Large intestine (tissue), 3 donors: ENCODE results near the gene SYNE3. TPM values are rescaled to one million over a fixed set of nuclear protein-coding genes. Genes with fewer than 3 reads are reported as not detected.

ENCODE experiments used
- DNase-seq, 2 donors: peaks; one replicate each; pipeline versions ENCODE4 v3.0.0 to v3.0.0-alpha.2; 2013
- H3K27ac ChIP-seq: one replicate; pipeline ENCODE4 v1.5.1; 2013; ENCODE audit warnings: low read length
- H3K27me3 ChIP-seq: 2 replicates; pipeline ENCODE4 v1.6.1; 2013; ENCODE audit warnings: low read length; ENCODE audit not compliant: control insufficient read depth, insufficient read depth
- H3K36me3 ChIP-seq: 2 replicates; pipeline ENCODE4 v1.6.1; 2013; ENCODE audit warnings: low read length; ENCODE audit not compliant: control insufficient read depth, insufficient read depth
- H3K4me1 ChIP-seq: one replicate; pipeline ENCODE4 v1.6.1; 2013; ENCODE audit warnings: low read length; ENCODE audit not compliant: control insufficient read depth, insufficient read depth
- H3K4me3 ChIP-seq: one replicate; pipeline ENCODE4 v1.5.1; 2013; ENCODE audit warnings: low read length
- H3K9me3 ChIP-seq: one replicate; pipeline ENCODE4 v1.6.1; 2013; ENCODE audit warnings: mild to moderate bottlenecking, low read depth, low read length, moderate library complexity; ENCODE audit not compliant: control insufficient read depth
- WGBS: methylation state at CpG from one replicate; pipeline ENCODE4 v1.1.5; 2013; ENCODE audit warnings: low lambda C conversion rate; ENCODE audit not compliant: insufficient coverage; 5-methylcytosine and 5-hydroxymethylcytosine counted together
- polyA plus RNA-seq: library from polyadenylated mRNA; unstranded; fragments of 120-200 nt; gene quantifications from one replicate; pipeline ENCODE4 v1.2.1, GENCODE V29; 2013

SYNE3 gene
- polyA plus RNA-seq, 1 donor = 1.2 TPM

- WGBS = no CpG with 5 or more reads among the region's 6 CpGs
- H3K4me1 ChIP-seq = peaks cover 20% of the 10 kb centered on the region
- DNase-seq = no peak
- H3K9me3 ChIP-seq = no peaks in the 10 kb centered on the region
- no peaks in the 10 kb centered on the region for H3K27me3 ChIP-seq
- H3K36me3 ChIP-seq = no peaks in the 10 kb centered on the region
- H3K27ac ChIP-seq = no peak overlapping the region
- no peak overlapping the region for H3K4me3 ChIP-seq
These were observed 27.9 kb downstream of the SYNE3 start for GRCh38 chr14:95488376-95489213.

GRCh38 chr14:95487669-95488084 lies 28.8 kb downstream of the SYNE3 start:
- WGBS = no CpG with 5 or more reads among the region's 3 CpGs
- Histone ChIP-seq H3K36me3 (no peaks in the 10 kb centered on the region), H3K27ac (no peak overlapping the region), H3K4me1 (peaks cover 24% of the 10 kb centered on the region), H3K4me3 (no peak overlapping the region), H3K9me3 (no peaks in the 10 kb centered on the region), H3K27me3 (no peaks in the 10 kb centered on the region)
- no peak for DNase-seq

- no peaks in the 10 kb centered on the region for H3K9me3 ChIP-seq
- no peak overlapping the region for H3K27ac ChIP-seq
- H3K27me3 ChIP-seq = no peaks in the 10 kb centered on the region
- no peak for DNase-seq
- H3K4me3 ChIP-seq = no peak overlapping the region
- no CpG with 5 or more reads among the region's 15 CpGs for WGBS
- H3K36me3 ChIP-seq = no peaks in the 10 kb centered on the region
- peaks cover 24% of the 10 kb centered on the region for H3K4me1 ChIP-seq
These were observed 29.4 kb downstream of the SYNE3 start for GRCh38 chr14:95486875-95487668.

GRCh38 chr14:95485222-95485819 lies 31.1 kb downstream of the SYNE3 start:
- Histone ChIP-seq H3K36me3 (no peaks in the 10 kb centered on the region), H3K4me3 (no peak overlapping the region), H3K27ac (no peak overlapping the region), H3K27me3 (no peaks in the 10 kb centered on the region), H3K9me3 (no peaks in the 10 kb centered on the region), H3K4me1 (peaks cover 20% of the 10 kb centered on the region)
- WGBS = 71% methylated on average over 2 of the region's 7 CpGs
- no peak for DNase-seq

GRCh38 chr14:95484296-95484695 lies 32.2 kb downstream of the SYNE3 start:
- Histone ChIP-seq H3K4me1 (peaks cover 18% of the 10 kb centered on the region), H3K27ac (no peak overlapping the region), H3K27me3 (no peaks in the 10 kb centered on the region), H3K36me3 (no peaks in the 10 kb centered on the region), H3K9me3 (no peaks in the 10 kb centered on the region), H3K4me3 (no peak overlapping the region)
- 100% methylated on average over 1 of the region's 5 CpGs for WGBS
- no peak for DNase-seq

GRCh38 chr14:95483309-95484165 lies 32.9 kb downstream of the SYNE3 start:
- Histone ChIP-seq H3K27me3 (no peaks in the 10 kb centered on the region), H3K27ac (no peak overlapping the region), H3K4me1 (peaks cover 18% of the 10 kb centered on the region), H3K36me3 (no peaks in the 10 kb centered on the region), H3K9me3 (no peaks in the 10 kb centered on the region), H3K4me3 (no peak overlapping the region)
- no CpG with 5 or more reads among the region's 14 CpGs for WGBS
- DNase-seq = peak; percentile 64 to 73

GRCh38 chr14:95482627-95483308 lies 33.7 kb downstream of the SYNE3 start:
- Histone ChIP-seq H3K4me3 (no peak overlapping the region), H3K4me1 (peaks cover 18% of the 10 kb centered on the region), H3K9me3 (no peaks in the 10 kb centered on the region), H3K27ac (no peak overlapping the region), H3K36me3 (no peaks in the 10 kb centered on the region), H3K27me3 (no peaks in the 10 kb centered on the region)
- DNase-seq = no peak
- WGBS = no CpG with 5 or more reads among the region's 12 CpGs

GRCh38 chr14:95481391-95482022 lies 34.9 kb downstream of the SYNE3 start:
- Histone ChIP-seq H3K27ac (no peak overlapping the region), H3K4me1 (peaks cover 18% of the 10 kb centered on the region), H3K4me3 (no peak overlapping the region), H3K36me3 (no peaks in the 10 kb centered on the region), H3K27me3 (no peaks in the 10 kb centered on the region), H3K9me3 (no peaks in the 10 kb centered on the region)
- DNase-seq = no peak
- WGBS = no CpG with 5 or more reads among the region's 18 CpGs

- Histone ChIP-seq H3K4me1 (peaks cover 18% of the 10 kb centered on the region), H3K27ac (no peak overlapping the region), H3K9me3 (no peaks in the 10 kb centered on the region), H3K4me3 (no peak overlapping the region), H3K27me3 (no peaks in the 10 kb centered on the region), H3K36me3 (no peaks in the 10 kb centered on the region)
- no peak for DNase-seq
- no CpG with 5 or more reads among the region's 9 CpGs for WGBS
These were observed 35.6 kb downstream of the SYNE3 start for GRCh38 chr14:95480887-95481226.
